Measurements from ENCODE around the gene MEF2B.

DNA sequence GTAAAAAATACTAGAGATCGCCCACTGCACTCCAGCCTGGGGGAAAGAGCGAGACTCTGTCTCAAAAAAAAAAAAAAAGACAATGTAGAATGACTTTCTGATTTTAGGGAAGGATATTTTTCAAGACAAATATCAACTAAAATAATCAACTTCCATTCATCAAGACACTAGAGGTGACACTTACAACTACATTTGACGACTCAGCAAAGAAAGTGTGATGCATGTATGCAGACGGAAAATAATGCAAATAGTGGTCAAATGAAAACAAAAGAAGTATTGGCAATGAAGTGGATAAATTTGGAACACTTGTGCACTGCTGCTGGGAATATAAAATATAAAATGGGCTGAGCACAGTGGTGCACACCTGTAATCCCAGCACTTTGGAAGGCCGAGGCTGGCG is 44.0 kb downstream of the MEF2B start:
- TF ChIP-seq, protein P1, sequence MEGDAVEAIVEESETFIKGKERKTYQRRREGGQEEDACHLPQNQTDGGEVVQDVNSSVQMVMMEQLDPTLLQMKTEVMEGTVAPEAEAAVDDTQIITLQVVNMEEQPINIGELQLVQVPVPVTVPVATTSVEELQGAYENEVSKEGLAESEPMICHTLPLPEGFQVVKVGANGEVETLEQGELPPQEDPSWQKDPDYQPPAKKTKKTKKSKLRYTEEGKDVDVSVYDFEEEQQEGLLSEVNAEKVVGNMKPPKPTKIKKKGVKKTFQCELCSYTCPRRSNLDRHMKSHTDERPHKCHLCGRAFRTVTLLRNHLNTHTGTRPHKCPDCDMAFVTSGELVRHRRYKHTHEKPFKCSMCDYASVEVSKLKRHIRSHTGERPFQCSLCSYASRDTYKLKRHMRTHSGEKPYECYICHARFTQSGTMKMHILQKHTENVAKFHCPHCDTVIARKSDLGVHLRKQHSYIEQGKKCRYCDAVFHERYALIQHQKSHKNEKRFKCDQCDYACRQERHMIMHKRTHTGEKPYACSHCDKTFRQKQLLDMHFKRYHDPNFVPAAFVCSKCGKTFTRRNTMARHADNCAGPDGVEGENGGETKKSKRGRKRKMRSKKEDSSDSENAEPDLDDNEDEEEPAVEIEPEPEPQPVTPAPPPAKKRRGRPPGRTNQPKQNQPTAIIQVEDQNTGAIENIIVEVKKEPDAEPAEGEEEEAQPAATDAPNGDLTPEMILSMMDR (conservative IDR thresholded peaks at IDR 0.05) = no peak
- TF ChIP-seq ZFX (IDR thresholded peaks at IDR 0.05) = no peak
